Fibroblast of skin of back (primary cell): ENCODE results near the gene HSF2.
A peak's percentile ranks its signal among the peaks of the same experiment; 100 is the strongest.
"Not testable (repeated sequence)": the region's sequence is repeated elsewhere in the genome, so short reads cannot be mapped to it uniquely, and the experiment has no call there.

ENCODE experiments used
- DNase-seq: peaks from one replicate; pipeline ENCODE4 v3.0.0-alpha.2; 2013

HSF2 gene

DNA sequence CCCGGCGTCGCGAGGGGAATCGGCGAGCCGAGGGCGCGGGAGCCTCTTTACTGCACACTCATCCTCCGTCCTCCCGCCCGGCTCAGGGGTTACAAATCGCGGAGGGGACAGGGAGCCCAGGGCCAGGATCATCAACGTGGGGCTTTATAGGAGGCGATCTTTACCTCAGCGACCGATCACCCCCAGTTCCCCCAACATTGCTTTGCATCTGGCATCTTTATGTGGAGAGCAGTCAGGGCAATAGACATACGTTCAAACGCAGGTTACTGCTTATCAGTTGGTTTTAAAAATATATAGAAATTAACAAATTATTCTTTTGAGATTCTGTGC, 634 bp downstream of the HSF2 start:
- peak; percentile 18 for DNase-seq

DNA sequence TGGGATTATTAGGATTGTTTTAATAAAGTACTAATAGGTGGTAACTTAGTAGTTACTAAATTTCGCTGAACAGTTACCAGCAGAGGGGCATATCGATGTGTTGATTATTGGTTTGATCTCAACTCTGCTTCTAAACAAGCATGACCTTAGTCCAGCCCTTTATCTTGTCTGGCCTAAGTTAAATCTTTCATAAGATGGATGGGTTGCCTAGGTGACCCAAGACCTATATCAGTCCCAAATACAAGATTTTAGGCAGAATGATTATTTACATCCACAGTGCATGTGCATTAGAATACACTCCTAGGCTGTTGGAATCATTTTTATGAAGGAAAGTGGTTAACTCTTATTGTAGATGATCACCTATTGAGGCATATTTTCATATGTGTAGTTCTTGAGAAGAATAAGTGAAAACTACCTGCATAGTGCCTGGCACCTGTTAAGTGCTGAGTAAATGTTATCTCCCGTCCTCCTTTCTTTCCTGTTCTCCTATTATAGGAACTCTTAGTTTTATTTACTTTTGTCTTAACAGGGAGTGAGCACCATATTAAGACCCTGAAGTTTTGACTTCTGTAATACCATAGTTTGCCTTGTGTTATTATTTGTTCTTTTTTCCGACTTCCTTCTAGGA, 1.1 kb downstream of the HSF2 start:
- no peak for DNase-seq

DNA sequence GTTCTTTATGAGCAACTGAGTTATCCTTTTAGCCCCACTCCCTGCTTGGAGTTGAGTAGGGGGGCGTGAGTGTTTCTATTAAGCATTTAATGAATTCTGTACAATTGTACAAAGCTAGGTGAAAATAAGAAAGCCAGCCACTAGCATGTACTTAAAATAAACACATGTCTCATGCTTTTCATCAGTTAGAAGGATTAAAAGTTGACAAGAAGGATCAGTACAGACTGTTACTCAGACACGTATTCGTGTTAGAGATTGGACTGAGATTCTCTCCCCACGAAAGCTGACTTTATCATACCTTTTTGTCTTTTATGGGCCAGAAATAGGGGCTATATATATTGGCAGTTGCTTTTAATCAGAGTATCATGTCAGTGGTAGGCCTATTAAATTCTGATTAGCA, 1.7 kb downstream of the HSF2 start:
- DNase-seq: no peak

DNA sequence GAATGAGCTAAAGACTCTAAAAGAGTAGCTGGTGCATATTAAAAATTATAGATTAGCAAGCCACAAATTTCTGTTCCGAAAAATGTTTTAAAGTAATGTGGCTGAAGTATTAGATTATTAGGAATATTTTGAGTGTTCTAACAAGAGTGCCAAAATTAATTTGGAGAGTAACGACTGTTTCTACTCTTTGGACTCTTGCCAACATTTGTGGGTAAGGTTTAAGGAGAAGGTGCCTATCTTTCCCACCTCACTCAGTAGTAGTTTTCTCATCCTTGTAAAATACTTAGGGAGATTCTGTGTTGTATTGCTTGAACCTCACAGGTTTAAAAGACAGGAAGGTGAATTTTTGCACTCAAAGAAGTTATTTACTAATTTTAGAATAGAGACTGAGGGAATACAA, 5.0 kb downstream of the HSF2 start:
- no peak for DNase-seq

DNA sequence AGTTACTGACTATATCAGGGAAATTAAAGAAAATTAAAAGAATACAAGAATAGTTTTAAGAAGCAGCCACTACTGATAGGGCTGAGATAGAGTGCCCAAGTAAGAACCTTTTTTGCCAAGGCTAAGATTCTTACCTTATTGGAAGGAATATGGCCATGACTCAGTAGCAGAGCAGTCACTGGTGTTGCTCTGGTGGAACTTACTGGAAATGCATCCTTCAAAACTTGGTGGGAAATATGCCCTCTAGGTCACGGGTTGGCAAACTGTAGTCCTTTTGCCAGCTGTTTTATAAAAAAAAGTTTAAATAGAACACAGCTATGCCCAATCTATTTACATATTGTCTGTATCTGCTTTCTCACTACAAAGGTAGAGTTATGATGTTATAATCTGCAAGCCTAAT, 6.0 kb downstream of the HSF2 start:
- no peak for DNase-seq

DNA sequence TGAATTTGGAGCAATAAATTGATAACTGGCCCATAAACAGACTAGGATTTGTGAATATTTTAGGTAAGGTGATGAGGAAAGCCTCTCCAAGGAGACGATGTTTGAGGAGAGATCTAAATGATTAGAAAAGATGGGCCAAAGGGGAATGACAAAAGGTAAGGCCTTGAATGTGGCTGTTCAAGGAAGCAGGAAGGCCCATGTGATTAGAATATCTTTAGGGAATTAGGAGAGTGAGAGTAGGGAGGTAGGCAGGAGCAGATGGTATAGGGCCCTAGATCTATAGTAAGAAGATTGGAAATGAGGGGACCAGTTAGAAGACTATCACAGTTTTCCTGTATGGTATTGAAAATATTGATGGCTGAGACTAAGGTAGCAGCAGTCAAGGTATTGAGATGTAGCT, 6.7 kb downstream of the HSF2 start:
- DNase-seq: no peak

DNA sequence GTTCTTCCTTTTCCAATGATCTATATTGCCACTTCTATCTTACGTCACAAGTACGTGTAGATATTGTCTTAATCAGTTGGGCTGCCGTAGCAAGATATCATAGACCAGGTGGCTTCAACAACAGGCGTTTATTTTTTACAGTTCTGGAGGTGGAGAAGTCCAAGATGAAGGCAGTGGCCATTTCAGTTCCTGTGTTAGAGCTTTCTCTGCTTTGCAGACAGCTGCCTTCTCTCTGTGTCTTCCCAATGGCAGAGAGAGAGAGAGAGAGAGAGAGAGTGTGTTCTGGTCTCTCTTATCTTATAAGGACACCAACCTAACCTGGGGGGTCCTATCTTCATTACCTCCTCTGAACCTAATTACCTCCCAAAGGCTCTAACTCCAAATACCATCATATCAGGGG, 8.3 kb downstream of the HSF2 start:
- DNase-seq: no peak

DNA sequence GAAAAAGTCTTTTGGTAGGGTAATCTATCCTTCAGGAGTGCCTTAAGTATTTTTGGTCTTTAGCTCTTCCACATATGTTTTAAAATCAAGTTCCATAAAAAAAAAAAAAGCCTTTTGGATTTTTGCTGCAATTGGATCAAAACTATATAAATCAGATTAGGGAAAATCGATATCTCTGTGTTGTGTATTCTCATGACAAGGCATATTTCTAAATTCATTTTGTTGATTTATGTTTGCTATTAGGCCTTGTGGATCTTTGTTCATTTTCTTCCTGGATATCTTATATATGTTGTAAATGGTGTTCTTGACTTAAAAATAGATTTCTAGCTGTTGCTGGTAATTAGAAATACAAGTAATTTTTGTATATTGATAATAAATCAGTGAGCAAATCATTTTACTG, 8.8 kb downstream of the HSF2 start:
- DNase-seq: no peak

DNA sequence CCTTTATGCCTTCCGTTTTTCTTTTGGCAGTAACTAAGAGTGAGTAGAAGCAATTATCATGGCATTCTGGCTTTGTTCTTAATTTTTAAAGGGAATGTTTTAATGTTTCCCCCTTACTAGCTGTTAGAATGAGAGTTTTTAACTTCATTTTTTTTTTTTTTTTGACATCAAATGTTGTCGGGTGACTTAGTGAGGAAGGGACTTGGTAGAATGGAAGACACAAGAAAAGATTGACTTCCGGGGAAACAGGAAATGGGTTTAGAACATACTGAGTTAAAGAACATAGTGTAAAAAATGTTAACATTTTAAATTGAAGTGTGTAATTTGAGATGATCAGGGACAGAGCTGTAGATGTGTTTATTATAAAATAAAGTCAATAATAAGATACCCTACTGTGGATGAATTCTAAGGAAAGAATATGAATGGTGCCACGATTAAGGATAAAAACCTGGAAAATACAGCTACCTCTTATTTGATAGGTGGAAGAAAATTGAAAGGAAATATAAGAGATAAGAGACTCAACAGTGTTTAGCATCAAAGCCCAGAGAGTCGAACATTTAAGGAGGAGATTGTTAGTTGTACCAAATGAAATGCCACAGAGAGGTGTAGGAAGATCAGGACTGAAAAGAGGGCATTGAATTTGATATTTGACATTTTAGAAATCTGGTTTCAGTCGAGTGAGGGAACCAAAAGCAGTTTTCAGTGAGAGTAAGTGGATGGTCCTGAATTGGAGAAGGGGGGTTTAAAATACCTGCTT, 9.4 kb downstream of the HSF2 start:
- DNase-seq: no peak

DNA sequence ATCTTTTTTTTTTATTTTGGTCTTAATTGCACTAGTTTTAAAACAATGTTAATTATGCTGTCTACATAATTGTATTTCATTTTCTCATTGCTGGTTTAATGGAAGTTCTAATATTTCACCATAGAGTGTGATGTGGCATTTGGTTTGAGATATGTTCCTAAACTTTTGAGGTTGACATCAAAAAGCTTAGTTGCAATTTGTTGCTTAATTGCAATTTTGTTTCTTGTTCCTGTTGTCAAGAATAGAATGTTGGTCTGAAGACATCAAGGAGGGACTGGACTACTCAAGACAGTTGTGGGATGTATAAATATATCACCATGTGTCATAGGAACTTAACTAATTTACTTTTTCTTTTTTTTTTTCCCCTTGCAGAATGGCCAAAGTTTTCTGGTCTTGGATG, 12.5 kb downstream of the HSF2 start:
- DNase-seq: no peak

DNA sequence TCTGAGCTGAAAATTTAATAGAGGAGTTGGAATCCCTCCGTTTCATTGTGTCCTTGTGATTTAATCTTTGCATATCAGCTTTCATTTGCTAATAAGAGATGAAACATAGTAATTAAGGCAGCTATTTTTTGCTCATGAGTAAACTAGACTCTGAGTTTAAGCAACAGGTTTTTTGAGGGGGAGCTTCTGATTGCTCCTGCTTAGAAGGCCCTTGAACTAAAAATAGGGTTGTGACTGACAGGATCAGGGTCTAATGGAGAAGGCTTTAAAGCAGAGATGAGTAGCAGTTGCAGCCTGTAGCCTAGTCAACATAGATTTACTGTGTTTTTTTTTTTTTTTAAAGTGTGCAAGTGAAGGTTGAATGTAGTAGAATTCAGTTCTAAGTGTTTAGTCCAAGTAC, 17.4 kb downstream of the HSF2 start:
- DNase-seq: no peak

DNA sequence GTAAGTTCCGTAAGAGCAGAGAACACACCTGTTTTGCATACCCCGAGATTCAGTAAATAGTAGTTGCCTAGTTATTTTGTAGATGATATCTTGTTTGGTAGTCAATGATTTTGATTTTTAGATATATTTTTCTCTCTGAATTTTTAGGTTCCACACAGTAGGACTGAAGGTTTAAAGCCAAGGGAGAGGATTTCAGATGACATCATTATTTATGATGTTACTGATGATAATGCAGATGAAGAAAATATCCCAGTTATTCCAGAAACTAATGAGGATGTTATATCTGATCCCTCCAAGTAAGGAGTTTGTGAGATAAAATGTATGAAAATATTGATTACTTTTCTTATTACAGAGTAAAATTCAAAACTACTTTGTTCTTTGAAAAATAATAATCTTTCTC, 22.6 kb downstream of the HSF2 start:
- no peak for DNase-seq

DNA sequence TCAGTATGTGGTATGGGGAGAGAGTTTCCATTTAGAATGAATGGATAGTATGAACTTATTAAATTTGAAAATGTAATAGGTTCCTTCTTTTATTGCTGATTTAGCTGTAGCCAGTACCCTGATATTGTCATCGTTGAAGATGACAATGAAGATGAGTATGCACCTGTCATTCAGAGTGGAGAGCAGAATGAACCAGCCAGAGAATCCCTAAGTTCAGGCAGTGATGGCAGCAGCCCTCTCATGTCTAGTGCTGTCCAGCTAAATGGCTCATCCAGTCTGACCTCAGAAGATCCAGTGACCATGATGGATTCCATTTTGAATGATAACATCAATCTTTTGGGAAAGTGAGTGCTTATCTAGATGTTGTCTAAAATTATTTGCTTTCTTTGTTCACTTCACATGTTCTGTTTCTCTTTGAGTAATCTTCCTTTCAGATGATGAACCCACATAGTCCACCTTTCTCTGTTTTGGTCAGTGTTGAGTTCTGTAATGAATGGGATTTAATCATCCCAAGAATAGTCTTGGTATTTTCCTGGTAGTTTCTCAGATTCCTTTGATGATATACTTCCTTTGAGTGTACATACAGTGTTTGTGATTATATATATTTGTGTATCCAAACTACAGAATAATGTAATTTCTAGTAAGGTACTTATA, 23.3 kb downstream of the HSF2 start:
- DNase-seq: no peak

DNA sequence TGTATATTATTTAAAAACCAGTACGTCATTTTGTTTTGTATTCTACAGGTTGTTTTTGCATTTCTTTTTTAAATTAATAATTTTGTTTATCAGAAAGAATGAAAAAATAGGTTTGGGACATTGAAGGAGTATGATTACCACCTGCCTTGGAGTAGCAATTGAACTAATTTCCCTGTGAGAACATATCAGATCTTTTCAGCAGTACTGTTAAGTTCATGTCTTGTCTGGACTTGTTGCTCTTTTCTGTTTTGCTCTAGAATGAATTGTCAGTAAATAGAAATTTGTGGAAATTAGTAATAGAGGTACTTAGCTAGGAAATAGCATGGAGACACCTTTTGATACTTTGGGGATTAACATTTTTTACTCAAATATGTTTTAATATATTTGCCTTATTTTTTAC, 24.3 kb downstream of the HSF2 start:
- DNase-seq: no peak

DNA sequence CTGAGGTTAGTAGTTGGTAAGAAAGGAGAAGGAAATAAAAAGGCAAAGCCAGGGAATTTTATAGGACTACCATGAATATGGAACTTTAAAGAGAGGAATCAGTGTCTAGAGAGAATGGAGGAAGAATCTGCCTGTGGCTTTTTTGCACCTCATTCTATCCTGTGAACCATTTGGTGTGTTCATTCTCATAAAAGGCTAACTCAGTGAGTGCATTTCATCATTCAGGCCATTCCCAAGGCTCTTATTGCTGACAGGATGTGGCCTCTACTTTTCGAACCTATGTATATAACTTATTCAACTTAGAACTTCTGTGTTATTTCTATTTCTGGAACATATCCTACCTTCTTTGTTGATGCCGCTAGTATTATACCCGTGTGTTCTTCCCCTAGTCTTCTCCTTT, 27.1 kb downstream of the HSF2 start:
- DNase-seq: no peak

DNA sequence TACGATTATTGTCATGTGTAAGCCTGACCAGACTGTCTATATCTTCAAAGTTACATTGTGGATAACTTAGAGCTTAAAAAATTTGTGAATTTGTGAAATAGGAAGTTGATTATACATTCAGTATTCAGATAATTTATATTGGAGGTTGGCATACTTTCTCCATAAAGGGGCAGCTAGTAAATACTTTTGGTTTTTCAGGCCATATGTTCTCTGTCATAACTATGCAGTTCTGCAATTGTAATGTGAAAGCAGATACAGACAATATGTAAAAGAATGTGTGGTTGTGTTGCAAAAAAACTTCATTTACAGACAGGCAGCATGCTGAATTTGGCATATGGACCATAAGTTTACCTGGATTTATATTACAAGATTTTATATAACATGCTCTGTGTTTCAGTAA, 29.3 kb downstream of the HSF2 start:
- no peak for DNase-seq

DNA sequence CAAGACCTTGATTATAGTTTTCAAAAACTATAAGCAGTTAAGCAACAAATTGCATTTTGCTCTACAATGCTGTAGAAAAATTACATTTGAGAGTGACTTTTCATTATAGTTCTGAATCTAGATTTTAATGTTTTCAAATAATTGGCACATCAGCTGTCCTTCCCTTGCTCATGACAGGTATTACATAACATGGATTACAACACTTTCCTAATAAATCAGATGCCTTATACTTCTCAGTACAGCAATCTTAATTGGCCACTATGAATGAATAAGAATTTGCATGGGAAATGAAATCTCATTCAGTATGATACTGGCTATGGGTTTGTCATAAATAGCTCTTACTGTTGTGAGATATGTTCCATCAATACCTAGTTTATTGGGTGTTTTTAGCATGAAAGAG, 29.9 kb downstream of the HSF2 start:
- no peak for DNase-seq

DNA sequence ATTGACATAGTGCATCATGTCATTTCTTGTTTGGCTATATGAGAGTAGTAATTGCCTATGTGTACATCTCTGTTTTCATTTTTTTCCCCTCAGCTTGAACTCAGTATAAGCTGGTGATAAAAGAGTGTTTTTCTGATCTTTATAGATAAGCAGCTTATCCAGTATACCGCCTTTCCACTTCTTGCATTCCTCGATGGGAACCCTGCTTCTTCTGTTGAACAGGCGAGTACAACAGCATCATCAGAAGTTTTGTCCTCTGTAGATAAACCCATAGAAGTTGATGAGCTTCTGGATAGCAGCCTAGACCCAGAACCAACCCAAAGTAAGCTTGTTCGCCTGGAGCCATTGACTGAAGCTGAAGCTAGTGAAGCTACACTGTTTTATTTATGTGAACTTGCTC, 32.3 kb downstream of the HSF2 start:
- DNase-seq: no peak

DNA sequence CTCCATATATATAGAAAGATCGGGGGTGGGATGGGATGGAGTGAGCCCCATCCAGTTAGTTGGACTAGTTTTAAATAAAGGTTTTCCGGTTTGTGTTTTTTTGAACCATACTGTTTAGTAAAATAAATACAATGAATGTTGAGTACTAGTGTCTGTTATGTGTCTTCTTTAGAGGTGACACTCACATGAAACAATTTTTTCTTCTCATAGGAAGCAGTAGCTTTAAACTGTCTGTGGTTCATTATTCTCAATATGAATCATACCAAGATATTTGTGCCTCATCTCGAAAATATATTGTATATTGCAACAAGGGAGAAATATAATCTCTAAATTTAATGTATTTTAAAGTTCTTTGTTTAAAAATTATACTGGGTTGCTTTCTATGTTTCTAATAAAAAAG, 33.4 kb downstream of the HSF2 start:
- peak; percentile 56 for DNase-seq

DNA sequence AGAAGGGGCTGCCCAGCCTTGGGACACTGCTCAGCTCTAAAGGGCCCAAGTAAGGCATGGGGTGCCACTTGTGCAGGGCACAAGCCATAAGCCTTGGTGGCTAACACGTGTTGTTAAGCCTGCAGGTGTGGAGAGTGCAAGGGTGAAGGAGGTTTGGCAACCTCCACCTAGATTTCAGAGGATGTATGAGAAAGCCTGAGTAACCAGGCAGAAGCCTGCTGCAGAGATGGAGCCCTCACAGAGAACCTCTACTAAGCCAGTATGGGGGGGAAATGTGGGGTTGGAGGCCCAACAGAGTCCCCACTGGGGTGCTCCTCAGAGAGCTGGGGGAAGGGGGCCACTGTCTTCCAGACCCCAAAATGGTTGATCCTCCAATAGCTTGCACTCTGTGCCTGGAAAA, 39.5 kb downstream of the HSF2 start:
- no peak for DNase-seq

DNA sequence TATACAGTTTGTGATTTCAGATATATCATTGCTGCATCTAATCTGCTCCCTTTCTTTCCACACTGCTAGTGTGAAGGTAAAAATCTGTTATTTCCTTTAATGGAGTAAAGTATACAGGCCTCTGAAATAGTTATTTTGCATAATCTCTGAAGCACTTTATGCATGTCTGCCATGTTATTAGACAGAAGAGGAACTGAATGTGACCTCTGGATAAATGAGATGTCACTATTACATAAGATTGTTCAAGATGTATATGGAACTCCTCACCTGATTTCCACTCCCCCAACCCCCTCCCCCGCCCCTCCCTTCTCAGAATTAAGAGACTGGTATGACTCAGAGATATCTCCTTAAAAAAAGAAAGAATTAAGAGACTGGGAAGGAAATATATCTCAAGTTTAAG, 45.8 kb downstream of the HSF2 start:
- no peak for DNase-seq

DNA sequence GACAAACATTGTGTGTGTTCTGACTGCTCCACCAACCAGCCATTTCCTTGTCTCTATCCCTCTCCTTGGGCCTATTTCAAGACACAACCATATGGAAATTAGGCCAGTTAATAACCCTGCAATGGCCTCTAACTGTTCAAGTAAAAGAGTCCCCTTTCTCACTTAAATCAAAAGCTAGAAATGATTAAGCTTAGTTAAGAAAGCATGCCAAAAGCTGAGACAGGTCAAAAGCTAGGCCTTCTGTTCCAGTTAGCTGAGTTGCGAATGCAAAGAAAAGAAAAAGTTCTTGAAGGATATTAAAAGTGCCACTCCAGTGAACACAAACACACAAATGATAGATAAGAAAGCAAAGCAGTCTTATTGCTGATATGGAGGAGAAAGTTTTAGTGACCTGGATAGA, 49.6 kb downstream of the HSF2 start:
- no peak for DNase-seq

DNA sequence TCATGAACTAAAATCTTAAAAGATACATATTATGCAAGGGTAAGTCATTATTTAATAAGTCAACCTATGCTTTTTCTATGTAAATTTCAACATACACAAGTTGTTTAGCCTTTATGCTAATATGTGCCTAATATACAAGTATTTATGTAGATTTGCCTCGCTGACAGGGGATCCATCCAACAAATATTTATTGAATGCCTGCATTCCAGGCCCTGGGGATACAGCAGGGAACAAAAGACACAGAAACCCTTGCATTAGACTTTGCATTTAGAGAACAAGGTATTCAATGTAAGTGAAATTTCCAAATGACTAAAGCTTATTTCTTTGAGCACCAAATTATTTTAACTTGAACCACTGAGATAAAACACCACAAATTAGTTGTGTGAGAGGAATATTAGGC, 53.1 kb downstream of the HSF2 start:
- no peak for DNase-seq

DNA sequence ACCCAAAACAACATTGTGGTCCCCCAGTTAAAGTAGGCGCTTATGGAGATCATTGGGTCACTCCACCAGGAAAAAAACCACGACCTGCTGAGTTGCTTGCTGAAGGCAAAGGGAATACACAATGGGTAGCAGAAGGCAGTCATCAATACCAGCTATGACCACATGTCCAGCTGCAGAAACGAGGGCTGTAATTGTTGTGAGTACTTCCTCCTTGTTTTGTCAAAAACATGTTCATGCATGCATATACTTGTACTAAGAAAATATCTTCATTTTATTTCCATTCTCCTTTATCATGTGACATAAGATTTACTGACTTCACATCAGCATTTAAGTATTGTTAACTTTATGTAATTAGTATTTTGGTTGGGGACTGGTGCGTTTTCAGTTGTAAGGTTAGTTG, 55.2 kb downstream of the HSF2 start:
- no peak for DNase-seq

DNA sequence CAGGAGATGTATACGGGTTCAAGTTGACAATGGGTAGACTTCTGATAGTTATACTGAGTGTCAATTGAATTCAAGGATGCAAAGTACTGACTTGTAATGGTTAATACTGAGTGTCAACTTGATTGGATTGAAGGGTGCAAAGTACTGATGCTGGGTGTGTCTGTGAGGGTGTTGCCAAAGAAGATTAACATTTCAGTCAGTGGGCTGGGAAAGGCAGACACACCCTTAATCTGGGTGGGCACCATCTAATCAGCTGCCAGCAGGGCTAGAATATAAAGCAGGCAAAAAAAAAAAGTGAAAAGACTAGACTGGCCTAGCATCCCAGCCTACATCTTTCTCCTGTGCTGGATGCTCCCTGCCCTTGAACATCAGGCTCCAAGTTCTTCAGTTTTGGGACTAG, 55.7 kb downstream of the HSF2 start:
- not testable (repeated sequence) for DNase-seq
